Adrenal gland (tissue), 12 donors: Measurements from ENCODE around the gene CTTN. TPM values are rescaled to one million over a fixed set of nuclear protein-coding genes. Genes with fewer than 3 reads are reported as not detected.

ENCODE experiments used
- DNase-seq, 7 donors: peaks; one replicate each; pipeline ENCODE4 v3.0.0-alpha.2; 2019 to 2020
- H3K27ac ChIP-seq, 5 donors: fragments of 200-600 bp; sonication (generic) in 4 of 5; 1 replicate in 3 of 5; 2 replicates in 2 of 5; pipeline versions ENCODE4 v1.5.1 to v1.8.0; 2016 to 2020; ENCODE audit warnings: mild to moderate bottlenecking in 1 of 5
- H3K27me3 ChIP-seq: fragments of 200-600 bp; 2 replicates; pipeline ENCODE4 v1.8.0; 2021
- H3K36me3 ChIP-seq, 2 donors: fragments of 200-600 bp; replicated peaks in 1 of 2; 1 replicate in 1 of 2; 2 replicates in 1 of 2; pipeline versions ENCODE4 v1.5.1 to v1.8.0; 2018 to 2022
- H3K4me1 ChIP-seq, 2 donors: fragments of 200-600 bp; replicated peaks in 1 of 2; 1 replicate in 1 of 2; 2 replicates in 1 of 2; pipeline versions ENCODE4 v1.5.1 to v1.8.0; 2018 to 2021
- H3K4me3 ChIP-seq, 4 donors: fragments of 200-600 bp; sonication (generic) in 3 of 4; one replicate each; pipeline ENCODE4 v1.5.1; 2016 to 2018
- H3K9me3 ChIP-seq, 3 donors: fragments of 200-600 bp; sonication (generic) in 1 of 3; replicated peaks in 1 of 3; 1 replicate in 2 of 3; 2 replicates in 1 of 3; pipeline versions ENCODE4 v1.5.1 to v1.8.0; 2016 to 2021
- POLR2A ChIP-seq, 2 donors: fragments of 450-650 bp; IDR thresholded peaks; one replicate each; pipeline ENCODE4 v1.6.1; 2017; ENCODE audit warnings: antibody characterized with exemption in 2 of 2, mild to moderate bottlenecking in 2 of 2, moderate library complexity in 1 of 2
- WGBS, 4 donors: extraction: QIAGEN DNeasy Blood & Tissue Kit in 2 of 4; methylation state at CpG; one replicate each; pipeline versions ENCODE4 v1.1.5 to v1.1.7; 2013 to 2017; 5-methylcytosine and 5-hydroxymethylcytosine counted together
- intact Hi-C, 2 donors: fragments of 100-400 bp; cut with DNase I; formaldehyde crosslinking; loops; one replicate each; pipeline versions ENCODE4 v1.14.1 to v1.15.0; 2022 to 2023
- polyA plus RNA-seq, 3 donors: library from polyadenylated mRNA; stranded (reverse); fragments of 200-250 nt in 2 of 3; fragments of 350-450 nt in 1 of 3; fragmentation: Illumina TruSeq in 1 of 3; extraction: RNeasy Lipid Tissue Mini Kit (QIAGEN cat#74804) in 1 of 3; gene quantifications; one replicate each; pipeline ENCODE4 v1.2.3, GENCODE V29; 2013 to 2014
- total RNA-seq, 9 donors: library from RNA; depleted of rRNA in 4 of 9; stranded (reverse); fragments of >200 nt in 4 of 9; fragments of 120-200 nt in 1 of 9; fragmentation: NEBNext Ultra II Directional in 1 of 9; extraction: Animal tissue kit (Norgen Biotek cat#: 25700) in 1 of 9; gene quantifications; one replicate each; pipeline versions ENCODE4 v1.1.0 to v1.2.4, GENCODE V29; 2013 to 2023
- TF ChIP-seq, protein P1 (sequence below), 6 experiments: fragments of 450-650 bp in 4 of 6; fragments of 200-600 bp in 2 of 6; sonication (generic) in 1 of 6; IDR thresholded peaks; 1 replicate in 5 of 6; 2 replicates in 1 of 6; pipeline versions ENCODE4 v1.5.1 to v1.8.0; 2016 to 2021; ENCODE audit warnings: antibody characterized with exemption in 6 of 6, mild to moderate bottlenecking in 2 of 6, moderate library complexity in 1 of 6
- donor health status: healthy with polysubstance abuse.
- donor health status: Bipolar disorder and iron deficiency.
- donor health status: DM: yes; HTN: yes; CAD: no.
- donor health status: DM: no; HTN: no; CAD: no.
- donor health status: DM: no; HTN: no; CAD: no.
- donor health status: DM: yes; HTN: yes; CAD: no.

The CTTN gene
- total and polyA plus RNA-seq, 12 donors, result 157 to 419 (median 266) TPM

- H3K27me3 ChIP-seq, result no peaks in the 10 kb centered on the region
- H3K36me3 ChIP-seq, result no peaks in the 10 kb centered on the region
- TF ChIP-seq POLR2A (IDR thresholded peaks at IDR 0.05), result no peak
- TF ChIP-seq, protein P1, sequence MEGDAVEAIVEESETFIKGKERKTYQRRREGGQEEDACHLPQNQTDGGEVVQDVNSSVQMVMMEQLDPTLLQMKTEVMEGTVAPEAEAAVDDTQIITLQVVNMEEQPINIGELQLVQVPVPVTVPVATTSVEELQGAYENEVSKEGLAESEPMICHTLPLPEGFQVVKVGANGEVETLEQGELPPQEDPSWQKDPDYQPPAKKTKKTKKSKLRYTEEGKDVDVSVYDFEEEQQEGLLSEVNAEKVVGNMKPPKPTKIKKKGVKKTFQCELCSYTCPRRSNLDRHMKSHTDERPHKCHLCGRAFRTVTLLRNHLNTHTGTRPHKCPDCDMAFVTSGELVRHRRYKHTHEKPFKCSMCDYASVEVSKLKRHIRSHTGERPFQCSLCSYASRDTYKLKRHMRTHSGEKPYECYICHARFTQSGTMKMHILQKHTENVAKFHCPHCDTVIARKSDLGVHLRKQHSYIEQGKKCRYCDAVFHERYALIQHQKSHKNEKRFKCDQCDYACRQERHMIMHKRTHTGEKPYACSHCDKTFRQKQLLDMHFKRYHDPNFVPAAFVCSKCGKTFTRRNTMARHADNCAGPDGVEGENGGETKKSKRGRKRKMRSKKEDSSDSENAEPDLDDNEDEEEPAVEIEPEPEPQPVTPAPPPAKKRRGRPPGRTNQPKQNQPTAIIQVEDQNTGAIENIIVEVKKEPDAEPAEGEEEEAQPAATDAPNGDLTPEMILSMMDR (IDR thresholded peaks at IDR 0.05), result no peak
- H3K27ac ChIP-seq, result no peak overlapping the region
- H3K9me3 ChIP-seq, result no peaks in the 10 kb centered on the region
- intact Hi-C loops, result no loop called here
- H3K4me1 ChIP-seq, result no peaks in the 10 kb centered on the region
- H3K4me3 ChIP-seq, result no peak overlapping the region
- no peak for DNase-seq
- WGBS, 4 donors, result 71 to 83% (median 80%) methylated on average over 14 to 31 of the region's 31 CpGs
Measured at GRCh38 chr11:70456921-70457532, 58.7 kb downstream of the CTTN start.

- WGBS, 4 donors, result 65 to 76% (median 71%) methylated on average over 2 of the region's 2 CpGs
- no peaks in the 10 kb centered on the region for H3K9me3 ChIP-seq
- H3K27me3 ChIP-seq, result no peaks in the 10 kb centered on the region
- H3K4me3 ChIP-seq, result no peak overlapping the region
- no peak overlapping the region for H3K27ac ChIP-seq
- TF ChIP-seq POLR2A (IDR thresholded peaks at IDR 0.05), result no peak
- TF ChIP-seq, protein P1 (IDR thresholded peaks at IDR 0.05), result no peak
- H3K36me3 ChIP-seq, result no peaks in the 10 kb centered on the region
- H3K4me1 ChIP-seq, result no peaks in the 10 kb centered on the region
- intact Hi-C loops, result no loop called here
- DNase-seq, result no peak
Measured at GRCh38 chr11:70458736-70459135, 60.4 kb downstream of the CTTN start.

DNA sequence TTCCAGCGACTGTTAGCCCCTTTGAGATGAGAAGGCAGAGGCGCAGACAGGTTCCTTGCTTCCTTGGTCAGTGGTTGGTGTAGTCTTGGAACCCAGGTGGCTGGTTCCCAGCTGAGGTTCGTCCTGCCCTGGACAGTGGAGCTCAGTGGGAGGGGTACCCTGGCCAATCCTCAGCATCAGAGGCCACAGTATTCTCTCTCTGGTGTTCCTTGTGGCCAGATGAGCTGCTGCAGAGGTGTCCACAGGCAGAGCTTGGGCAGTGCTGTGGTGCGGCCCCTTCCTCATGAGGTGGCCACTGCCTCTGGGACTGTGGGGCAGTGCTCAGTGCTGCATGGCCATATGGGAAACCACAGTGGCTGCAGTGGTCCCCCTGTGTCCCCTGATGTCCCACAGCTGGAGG is 61.8 kb downstream of the CTTN start:
- Histone ChIP-seq H3K4me3 (no peak overlapping the region), H3K36me3 (no peaks in the 10 kb centered on the region), H3K9me3 (no peaks in the 10 kb centered on the region), H3K27ac (no peak overlapping the region), H3K4me1 (no peaks in the 10 kb centered on the region), H3K27me3 (no peaks in the 10 kb centered on the region)
- no peak for DNase-seq
- intact Hi-C loops, result no loop called here
- WGBS, 4 donors, result 67 to 88% (median 79%) methylated on average over 1 to 4 of the region's 4 CpGs
- TF ChIP-seq, protein P1 (IDR thresholded peaks at IDR 0.05), result no peak
- no peak for TF ChIP-seq POLR2A (IDR thresholded peaks at IDR 0.05)

GRCh38 chr11:70460964-70461363 is 62.6 kb downstream of the CTTN start:
- Histone ChIP-seq H3K27ac (no peak overlapping the region), H3K4me3 (no peak overlapping the region), H3K9me3 (no peaks in the 10 kb centered on the region), H3K36me3 (no peaks in the 10 kb centered on the region), H3K27me3 (no peaks in the 10 kb centered on the region), H3K4me1 (no peaks in the 10 kb centered on the region)
- WGBS, 4 donors, result 44 to 56% (median 52%) methylated on average over 3 to 10 of the region's 10 CpGs
- intact Hi-C loops, result no loop called here
- TF ChIP-seq, protein P1 (IDR thresholded peaks at IDR 0.05), result no peak
- TF ChIP-seq POLR2A (IDR thresholded peaks at IDR 0.05), result no peak
- no peak for DNase-seq
